ENCODE results near the gene FGD3.

GRCh38 chr9:93001031-93001430 is 53.7 kb downstream of the FGD3 start:
- TF ChIP-seq CTCF (optimal IDR thresholded peaks at IDR 0.05 in 1 of 3, IDR thresholded peaks at IDR 0.05 in 1 of 3, conservative IDR thresholded peaks at IDR 0.05 in 1 of 3; ENCODE audit: extremely low read depth in 1 of 3, insufficient read depth in 2 of 3, low read length in 3 of 3) (no peak), EZH2 (IDR thresholded peaks at IDR 0.05; ENCODE audit: low read length) (no peak)

Measured in keratinocyte (primary cell).